ENCODE data around the gene NUMBL. TPM values are rescaled to one million over a fixed set of nuclear protein-coding genes. Genes with fewer than 3 reads are reported as not detected.

Gene NUMBL
- total RNA-seq, 1 donor from 2014 or later = 20.9 TPM

GRCh38 chr19:40700083-40700482, 9.6 kb upstream of the NUMBL start:
- H3K4me1 Mint-ChIP-seq (ENCODE audit: low read depth) = peaks cover 3% of the 10 kb centered on the region
- DNase-seq (ENCODE audit: low spot score, unreplicated experiment) = no peak
- H3K27me3 Mint-ChIP-seq = no peaks in the 10 kb centered on the region
- H3K36me3 Mint-ChIP-seq (ENCODE audit: insufficient read depth) = peaks cover 22% of the 10 kb centered on the region
- H3K4me3 Mint-ChIP-seq (ENCODE audit: low read depth) = no peak overlapping the region
- H3K9me3 Mint-ChIP-seq (ENCODE audit: low read depth) = no peaks in the 10 kb centered on the region
- no peak for TF ChIP-seq CTCF (IDR thresholded peaks at IDR 0.05; ENCODE audit: unreplicated experiment)
- H3K27ac Mint-ChIP-seq = no peak overlapping the region

- Mint-ChIP-seq H3K27me3 (no peaks in the 10 kb centered on the region), H3K36me3 (ENCODE audit: insufficient read depth) (peaks cover 15% of the 10 kb centered on the region), H3K9me3 (ENCODE audit: low read depth) (no peaks in the 10 kb centered on the region), H3K4me3 (ENCODE audit: low read depth) (no peak overlapping the region), H3K27ac (no peak overlapping the region), H3K4me1 (ENCODE audit: low read depth) (no peaks in the 10 kb centered on the region)
- no peak for DNase-seq (ENCODE audit: low spot score, unreplicated experiment)
- TF ChIP-seq CTCF (IDR thresholded peaks at IDR 0.05; ENCODE audit: unreplicated experiment) = no peak
Measured at GRCh38 chr19:40697007-40697406, 6.6 kb upstream of the NUMBL start.

GRCh38 chr19:40695881-40696280, 5.4 kb upstream of the NUMBL start:
- no peaks in the 10 kb centered on the region for H3K9me3 Mint-ChIP-seq (ENCODE audit: low read depth)
- H3K27ac Mint-ChIP-seq = no peak overlapping the region
- no peaks in the 10 kb centered on the region for H3K4me1 Mint-ChIP-seq (ENCODE audit: low read depth)
- H3K36me3 Mint-ChIP-seq (ENCODE audit: insufficient read depth) = peaks cover 11% of the 10 kb centered on the region
- H3K4me3 Mint-ChIP-seq (ENCODE audit: low read depth) = no peak overlapping the region
- TF ChIP-seq CTCF (IDR thresholded peaks at IDR 0.05; ENCODE audit: unreplicated experiment) = no peak
- DNase-seq (ENCODE audit: low spot score, unreplicated experiment) = no peak
- no peaks in the 10 kb centered on the region for H3K27me3 Mint-ChIP-seq

- Mint-ChIP-seq H3K27ac (no peak overlapping the region), H3K4me3 (ENCODE audit: low read depth) (no peak overlapping the region), H3K9me3 (ENCODE audit: low read depth) (no peaks in the 10 kb centered on the region), H3K4me1 (ENCODE audit: low read depth) (no peaks in the 10 kb centered on the region), H3K36me3 (ENCODE audit: insufficient read depth) (peaks cover 11% of the 10 kb centered on the region), H3K27me3 (no peaks in the 10 kb centered on the region)
- no peak for DNase-seq (ENCODE audit: low spot score, unreplicated experiment)
- TF ChIP-seq CTCF (IDR thresholded peaks at IDR 0.05; ENCODE audit: unreplicated experiment) = no peak
Measured at GRCh38 chr19:40693896-40694295, 3.4 kb upstream of the NUMBL start.

- H3K4me1 Mint-ChIP-seq (ENCODE audit: low read depth) = no peaks in the 10 kb centered on the region
- no peak overlapping the region for H3K4me3 Mint-ChIP-seq (ENCODE audit: low read depth)
- no peaks in the 10 kb centered on the region for H3K27me3 Mint-ChIP-seq
- H3K36me3 Mint-ChIP-seq (ENCODE audit: insufficient read depth) = peaks cover 11% of the 10 kb centered on the region
- DNase-seq (ENCODE audit: low spot score, unreplicated experiment) = no peak
- H3K27ac Mint-ChIP-seq = no peak overlapping the region
- no peaks in the 10 kb centered on the region for H3K9me3 Mint-ChIP-seq (ENCODE audit: low read depth)
- TF ChIP-seq CTCF (IDR thresholded peaks at IDR 0.05; ENCODE audit: unreplicated experiment) = no peak
Measured at GRCh38 chr19:40693150-40693788, 2.8 kb upstream of the NUMBL start.

Measured in progenitor cell of endocrine pancreas (in vitro differentiated cells).